Adipocyte (in vitro differentiated cells): ENCODE results near the gene TMEM156.

ENCODE experiments used
- DNase-seq: peaks from one replicate; pipeline ENCODE4 v3.0.0-alpha.2; 2015; ENCODE audit warnings: low read depth
- H3K27me3 ChIP-seq: replicated peaks from 2 replicates; pipeline ENCODE4 v1.7.0; 2013; ENCODE audit warnings: mild to moderate bottlenecking, low read length, moderate library complexity; ENCODE audit not compliant: control insufficient read depth, insufficient read depth
- H3K36me3 ChIP-seq: 2 replicates; pipeline ENCODE4 v1.7.0; 2013; ENCODE audit warnings: low read length, mild to moderate bottlenecking, moderate library complexity; ENCODE audit not compliant: control insufficient read depth, insufficient read depth, severe bottlenecking
- H3K4me1 ChIP-seq: 2 replicates; pipeline ENCODE4 v1.7.0; 2013; ENCODE audit warnings: mild to moderate bottlenecking, low read length, moderate library complexity; ENCODE audit not compliant: control insufficient read depth, insufficient read depth
- H3K4me3 ChIP-seq: 2 replicates; pipeline ENCODE4 v1.7.0; 2013; ENCODE audit warnings: mild to moderate bottlenecking, low read length, moderate library complexity
- H3K9ac ChIP-seq: 2 replicates; pipeline ENCODE4 v1.7.0; 2013; ENCODE audit warnings: mild to moderate bottlenecking, low read length, moderate library complexity
- H3K9me3 ChIP-seq: 2 replicates; pipeline ENCODE4 v1.7.0; 2013; ENCODE audit warnings: mild to moderate bottlenecking, low read length, moderate library complexity; ENCODE audit not compliant: control insufficient read depth

TMEM156 gene, protein sequence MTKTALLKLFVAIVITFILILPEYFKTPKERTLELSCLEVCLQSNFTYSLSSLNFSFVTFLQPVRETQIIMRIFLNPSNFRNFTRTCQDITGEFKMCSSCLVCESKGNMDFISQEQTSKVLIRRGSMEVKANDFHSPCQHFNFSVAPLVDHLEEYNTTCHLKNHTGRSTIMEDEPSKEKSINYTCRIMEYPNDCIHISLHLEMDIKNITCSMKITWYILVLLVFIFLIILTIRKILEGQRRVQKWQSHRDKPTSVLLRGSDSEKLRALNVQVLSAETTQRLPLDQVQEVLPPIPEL

GRCh38 chr4:39032218-39033085, at the start of gene TMEM156:
Gene TMEM156 (minus strand): TSS chr4:39032409. CDS start chr4:39032313, 96 bp downstream.
- Histone ChIP-seq H3K36me3 (no peaks in the 10 kb centered on the region), H3K27me3 (no peaks in the 10 kb centered on the region), H3K9me3 (no peaks in the 10 kb centered on the region), H3K4me1 (peaks cover 26% of the 10 kb centered on the region), H3K4me3 (no peak within 1 kb of the TSS), H3K9ac (no peak within 1 kb of the TSS)
- DNase-seq = no peak

GRCh38 chr4:39078829-39079228, 46.6 kb upstream of the TMEM156 start:
- Histone ChIP-seq H3K4me1 (no peaks in the 10 kb centered on the region), H3K9ac (no peak overlapping the region)

GRCh38 chr4:39068907-39069306, 36.7 kb upstream of the TMEM156 start:
- no peaks in the 10 kb centered on the region for H3K27me3 ChIP-seq
- H3K9me3 ChIP-seq = no peaks in the 10 kb centered on the region
- no peak for DNase-seq
- H3K4me3 ChIP-seq = no peak overlapping the region
- H3K4me1 ChIP-seq = no peaks in the 10 kb centered on the region
- no peaks in the 10 kb centered on the region for H3K36me3 ChIP-seq
- H3K9ac ChIP-seq = no peak overlapping the region

More at GRCh38 chr4:39078829-39079228, 46.6 kb upstream of the TMEM156 start:
- Histone ChIP-seq H3K9me3 (no peaks in the 10 kb centered on the region), H3K27me3 (no peaks in the 10 kb centered on the region), H3K4me3 (no peak overlapping the region), H3K36me3 (peaks cover 10% of the 10 kb centered on the region)
- DNase-seq = no peak

- H3K9me3 ChIP-seq = no peaks in the 10 kb centered on the region
- H3K4me3 ChIP-seq = no peak overlapping the region
- no peaks in the 10 kb centered on the region for H3K27me3 ChIP-seq
- peaks cover 5% of the 10 kb centered on the region for H3K4me1 ChIP-seq
- no peak overlapping the region for H3K9ac ChIP-seq
- no peaks in the 10 kb centered on the region for H3K36me3 ChIP-seq
- DNase-seq = no peak
Measured at GRCh38 chr4:39067451-39067850, 35.2 kb upstream of the TMEM156 start.

- Histone ChIP-seq H3K4me3 (no peak overlapping the region), H3K4me1 (peaks cover 9% of the 10 kb centered on the region), H3K9ac (no peak overlapping the region), H3K27me3 (no peaks in the 10 kb centered on the region), H3K36me3 (no peaks in the 10 kb centered on the region), H3K9me3 (no peaks in the 10 kb centered on the region)
- no peak for DNase-seq
Measured at GRCh38 chr4:39067031-39067430, 34.8 kb upstream of the TMEM156 start.

- no peaks in the 10 kb centered on the region for H3K36me3 ChIP-seq
- peaks cover 10% of the 10 kb centered on the region for H3K4me1 ChIP-seq
- H3K9me3 ChIP-seq = no peaks in the 10 kb centered on the region
- DNase-seq = no peak
- no peak overlapping the region for H3K4me3 ChIP-seq
- no peaks in the 10 kb centered on the region for H3K27me3 ChIP-seq
- no peak overlapping the region for H3K9ac ChIP-seq
Measured at GRCh38 chr4:39066371-39066770, 34.2 kb upstream of the TMEM156 start.

DNA sequence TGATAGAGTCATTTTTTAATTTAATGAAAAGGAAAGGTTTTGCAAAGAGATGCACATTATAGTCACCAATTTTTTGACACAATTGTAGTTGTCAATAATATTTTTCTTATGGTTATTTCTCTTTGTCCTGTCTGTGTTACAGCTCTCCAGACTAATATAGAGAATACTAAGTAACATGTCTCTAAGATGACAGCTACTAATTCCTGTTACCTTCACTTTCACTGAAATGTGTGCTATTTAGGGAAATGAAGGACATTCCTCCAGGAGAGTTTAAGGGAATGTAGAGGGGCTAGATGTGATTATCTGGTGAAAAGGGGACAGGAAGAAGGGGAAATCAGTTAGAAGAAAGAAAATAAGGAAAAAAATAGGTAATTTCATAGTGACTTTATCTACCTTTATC, 31.2 kb upstream of the TMEM156 start:
- no peaks in the 10 kb centered on the region for H3K9me3 ChIP-seq
- H3K4me3 ChIP-seq = no peak overlapping the region
- DNase-seq = no peak

GRCh38 chr4:39062770-39063097, 30.5 kb upstream of the TMEM156 start:
- Histone ChIP-seq H3K36me3 (no peaks in the 10 kb centered on the region), H3K4me1 (peaks cover 10% of the 10 kb centered on the region), H3K27me3 (no peaks in the 10 kb centered on the region), H3K9ac (no peak overlapping the region), H3K9me3 (no peaks in the 10 kb centered on the region), H3K4me3 (no peak overlapping the region)
- DNase-seq = no peak

More for the DNA sequence above, 31.2 kb upstream of the TMEM156 start:
- no peaks in the 10 kb centered on the region for H3K36me3 ChIP-seq
- no peaks in the 10 kb centered on the region for H3K27me3 ChIP-seq
- H3K9ac ChIP-seq = no peak overlapping the region
- H3K4me1 ChIP-seq = peaks cover 10% of the 10 kb centered on the region

DNA sequence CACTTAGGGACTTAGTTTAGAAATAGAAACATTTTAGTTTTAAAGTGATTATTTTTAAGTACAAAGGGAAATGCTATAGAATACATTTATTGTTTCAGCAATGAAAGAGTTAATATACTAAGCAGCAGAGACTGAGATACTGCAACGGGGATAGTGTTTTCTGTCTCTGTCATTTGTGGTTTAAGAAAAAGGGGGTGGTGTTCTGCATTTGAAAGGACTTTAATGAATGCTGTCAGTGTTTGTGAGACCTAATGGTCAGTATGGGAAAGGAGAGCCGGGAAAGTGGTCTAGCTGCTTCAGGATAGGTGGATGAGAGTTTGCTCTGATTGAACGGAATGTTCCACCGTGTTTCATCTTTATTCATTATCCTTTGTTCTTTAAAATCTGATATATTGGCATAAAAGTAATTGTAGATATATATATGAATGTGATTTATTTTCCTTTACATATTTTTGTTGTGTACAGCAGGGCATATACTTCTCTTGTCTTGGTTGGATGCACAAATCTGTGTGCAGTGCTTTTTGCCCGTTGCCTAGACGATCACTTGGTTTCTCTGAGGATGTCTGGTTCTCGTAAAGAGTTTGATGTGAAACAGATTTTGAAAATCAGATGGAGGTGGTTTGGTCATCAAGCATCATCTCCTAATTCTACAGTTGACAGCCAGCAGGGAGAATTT, 30.0 kb upstream of the TMEM156 start, which contains the start of gene KLHL5:
TSS of gene KLHL5 (plus strand) at position 139 of the 676 bp plus-strand sequence. CDS start at position 560, 421 bp downstream.
- Histone ChIP-seq H3K27me3 (no peaks in the 10 kb centered on the region), H3K9me3 (no peaks in the 10 kb centered on the region), H3K4me1 (peaks cover 10% of the 10 kb centered on the region), H3K4me3 (no peak within 1 kb of the TSS), H3K36me3 (no peaks in the 10 kb centered on the region), H3K9ac (no peak within 1 kb of the TSS)
- DNase-seq = peak; percentile 29

DNA sequence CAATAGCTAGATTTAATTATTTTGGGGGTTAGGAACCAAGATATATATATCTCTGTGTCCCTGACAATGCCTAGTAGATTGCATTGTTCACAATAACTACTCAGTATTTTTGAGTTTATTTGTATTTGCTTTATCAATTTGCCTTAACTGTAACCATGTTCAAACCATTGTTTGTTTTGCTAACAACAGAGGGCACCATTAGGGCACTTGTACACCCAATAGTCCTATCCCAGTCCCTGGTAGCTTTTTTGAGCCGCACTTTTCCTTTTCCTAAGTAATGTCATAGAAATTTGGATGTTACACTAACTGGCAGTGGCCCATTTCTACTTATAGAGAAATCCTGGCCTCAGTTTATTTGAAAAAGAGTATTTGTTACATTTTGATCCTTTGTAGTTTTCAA, 29.2 kb upstream of the TMEM156 start:
- Histone ChIP-seq H3K9me3 (no peaks in the 10 kb centered on the region), H3K4me3 (no peak overlapping the region), H3K27me3 (no peaks in the 10 kb centered on the region), H3K9ac (no peak overlapping the region), H3K36me3 (no peaks in the 10 kb centered on the region), H3K4me1 (peaks cover 10% of the 10 kb centered on the region)
- no peak for DNase-seq

DNA sequence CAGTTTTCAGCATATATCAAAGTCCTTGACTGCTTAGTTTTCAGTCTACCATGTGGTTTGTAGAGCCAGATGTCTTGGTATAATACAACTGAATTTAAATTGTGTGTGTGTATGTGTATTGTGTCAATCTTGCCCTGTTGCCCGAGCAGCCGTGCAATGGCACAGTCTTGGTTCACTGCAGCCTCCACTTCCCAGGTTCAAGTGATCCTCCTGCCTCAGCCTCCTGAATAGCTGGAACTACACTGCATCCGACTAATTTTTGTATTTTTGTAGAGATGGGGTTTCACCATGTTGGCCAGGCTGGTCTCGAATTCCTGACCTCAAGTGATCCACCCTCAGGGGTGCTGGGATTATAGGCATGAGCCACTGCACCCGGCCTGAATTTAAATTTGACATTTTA, 23.8 kb upstream of the TMEM156 start:
- Histone ChIP-seq H3K36me3 (no peaks in the 10 kb centered on the region), H3K27me3 (no peaks in the 10 kb centered on the region), H3K4me3 (no peak overlapping the region), H3K4me1 (no peaks in the 10 kb centered on the region), H3K9ac (no peak overlapping the region), H3K9me3 (no peaks in the 10 kb centered on the region)
- DNase-seq = no peak
